Measurements from ENCODE around the gene GASK1A. TPM values are rescaled to one million over a fixed set of nuclear protein-coding genes. Genes with fewer than 3 reads are reported as not detected.
"Not testable (repeated sequence)": the region's sequence is repeated elsewhere in the genome, so short reads cannot be mapped to it uniquely, and the experiment has no call there.

The GASK1A gene
- total RNA-seq, 1 experiment from 2014 or later = not detected

- Histone ChIP-seq H4K20me1 (ENCODE audit: insufficient read depth) (no peaks in the 10 kb centered on the region), H3K4me2 (no peak overlapping the region), H3K4me3 (no peak overlapping the region), H3K9me3 (ENCODE audit: insufficient read depth, low read depth) (no peaks in the 10 kb centered on the region), H3K4me1 (replicated peaks; ENCODE audit: insufficient read depth) (no peaks in the 10 kb centered on the region), H3K27me3 (ENCODE audit: insufficient read depth, low read depth) (no peaks in the 10 kb centered on the region), H2AFZ (no peak overlapping the region), H3K9me2 (ENCODE audit: insufficient read depth) (no peaks in the 10 kb centered on the region; the same call in 1 of the 2 replicates), H3K27ac (no peak overlapping the region), H3K36me3 (ENCODE audit: low read depth) (no peaks in the 10 kb centered on the region), H3K79me2 (ENCODE audit: low read depth) (no peaks in the 10 kb centered on the region), H3F3A (ENCODE audit: insufficient read depth, low read depth) (no peaks in the 10 kb centered on the region)
- DNase-seq = no peak
- intact Hi-C loops (cut with micrococcal nuclease; ENCODE audit: unreplicated experiment) = no loop called here
- no TSS peak for BruUV-seq (replicated peaks)
- ChIA-PET POLR2A (ENCODE audit: unreplicated experiment) (no interaction called here), CTCF (no interaction called here)
- TF ChIP-seq EZH2 (IDR thresholded peaks at IDR 0.05; ENCODE audit: low read depth) (no peak), CTCF (conservative IDR thresholded peaks at IDR 0.05) (no peak)
Measured at GRCh38 chr3:43043793-43044192, 64.7 kb downstream of the GASK1A start.

GRCh38 chr3:43045079-43045478 lies 66.0 kb downstream of the GASK1A start:
- POLR2A ChIA-PET (ENCODE audit: unreplicated experiment); CTCF ChIA-PET; H3K36me3 ChIP-seq (ENCODE audit: low read depth): not testable (repeated sequence)

GRCh38 chr3:43046583-43046982 lies 67.5 kb downstream of the GASK1A start:
- Histone ChIP-seq H3K9me3 (ENCODE audit: insufficient read depth, low read depth) (no peaks in the 10 kb centered on the region; the same call in 1 of the 2 replicates), H2AFZ (no peak overlapping the region), H3K9me2 (ENCODE audit: insufficient read depth) (no peaks in the 10 kb centered on the region), H3K4me3 (no peak overlapping the region), H3K27ac (no peak overlapping the region), H3K27me3 (ENCODE audit: insufficient read depth, low read depth) (no peaks in the 10 kb centered on the region), H3K79me2 (ENCODE audit: low read depth) (no peaks in the 10 kb centered on the region), H3F3A (ENCODE audit: insufficient read depth, low read depth) (no peaks in the 10 kb centered on the region), H3K36me3 (ENCODE audit: low read depth) (no peaks in the 10 kb centered on the region), H4K20me1 (ENCODE audit: insufficient read depth) (no peaks in the 10 kb centered on the region), H3K4me2 (no peak overlapping the region), H3K4me1 (replicated peaks; ENCODE audit: insufficient read depth) (no peaks in the 10 kb centered on the region)
- no TSS peak for BruUV-seq (replicated peaks)
- ChIA-PET POLR2A (ENCODE audit: unreplicated experiment) (no interaction called here), CTCF (no interaction called here)
- DNase-seq = no peak
- TF ChIP-seq EZH2 (IDR thresholded peaks at IDR 0.05; ENCODE audit: low read depth) (no peak), CTCF (conservative IDR thresholded peaks at IDR 0.05) (no peak)
- intact Hi-C loops (cut with micrococcal nuclease; ENCODE audit: unreplicated experiment) = no loop called here

More at GRCh38 chr3:43045079-43045478, 66.0 kb downstream of the GASK1A start:
- H3K4me2 ChIP-seq; H3K27ac ChIP-seq; DNase-seq; H3K27me3 ChIP-seq (ENCODE audit: insufficient read depth, low read depth); H3K9me2 ChIP-seq (ENCODE audit: insufficient read depth); H3K4me1 ChIP-seq (replicated peaks; ENCODE audit: insufficient read depth); intact Hi-C loops (cut with micrococcal nuclease; ENCODE audit: unreplicated experiment); H3F3A ChIP-seq (ENCODE audit: insufficient read depth, low read depth); H3K4me3 ChIP-seq; H4K20me1 ChIP-seq (ENCODE audit: insufficient read depth); BruUV-seq (replicated peaks); H2AFZ ChIP-seq; H3K79me2 ChIP-seq (ENCODE audit: low read depth); H3K9me3 ChIP-seq (ENCODE audit: insufficient read depth, low read depth): not testable (repeated sequence)

GRCh38 chr3:43048470-43048869 lies 69.4 kb downstream of the GASK1A start:
- CTCF ChIA-PET = no interaction called here

More at GRCh38 chr3:43048470-43048869, 69.4 kb downstream of the GASK1A start:
- POLR2A ChIA-PET (ENCODE audit: unreplicated experiment) = no interaction called here
- Histone ChIP-seq H3K9me3 (ENCODE audit: insufficient read depth, low read depth) (no peaks in the 10 kb centered on the region; the same call in 1 of the 2 replicates), H3K27ac (no peak overlapping the region), H3K4me3 (no peak overlapping the region), H3F3A (ENCODE audit: insufficient read depth, low read depth) (no peaks in the 10 kb centered on the region), H3K27me3 (ENCODE audit: insufficient read depth, low read depth) (no peaks in the 10 kb centered on the region), H3K4me1 (replicated peaks; ENCODE audit: insufficient read depth) (no peaks in the 10 kb centered on the region), H3K79me2 (ENCODE audit: low read depth) (no peaks in the 10 kb centered on the region), H4K20me1 (ENCODE audit: insufficient read depth) (no peaks in the 10 kb centered on the region), H3K9me2 (ENCODE audit: insufficient read depth) (no peaks in the 10 kb centered on the region), H3K4me2 (no peak overlapping the region), H3K36me3 (ENCODE audit: low read depth) (no peaks in the 10 kb centered on the region), H2AFZ (no peak overlapping the region)
- no peak for TF ChIP-seq EZH2 (IDR thresholded peaks at IDR 0.05; ENCODE audit: low read depth)
- TF ChIP-seq CTCF (conservative IDR thresholded peaks at IDR 0.05) = no peak
- intact Hi-C loops (cut with micrococcal nuclease; ENCODE audit: unreplicated experiment) = no loop called here
- BruUV-seq (replicated peaks) = no TSS peak
- DNase-seq = no peak

Measured in PC-9 (cell line).